Measurements from ENCODE around the gene OR51B4. TPM values are rescaled to one million over a fixed set of nuclear protein-coding genes. Genes with fewer than 3 reads are reported as not detected.

Gene OR51B4
- total and polyA plus RNA-seq, 9 of the 15 experiments (the other 6 are each of a cell fraction or from before 2014, with no cell fraction given): 17.1 to 64.6 (median 39.9) TPM

DNA sequence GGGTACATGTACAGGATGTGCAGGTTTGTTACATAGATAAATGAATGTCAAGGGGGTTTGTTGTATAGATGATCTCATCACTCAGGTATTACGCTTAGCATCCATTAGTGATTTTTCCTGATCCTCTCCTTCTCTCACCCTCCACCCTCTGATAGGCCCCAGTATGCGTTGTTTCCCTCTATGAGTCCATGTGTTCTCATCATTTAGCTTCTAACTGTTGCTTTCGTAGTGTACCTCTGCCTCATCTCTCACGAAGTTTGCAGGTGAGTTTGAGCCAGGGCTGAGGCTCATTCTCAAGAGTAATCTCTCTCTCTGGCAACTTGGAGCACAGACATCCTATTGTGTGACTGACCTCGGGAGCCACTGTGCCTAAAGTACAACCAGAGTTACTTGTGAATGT lies 27.4 kb downstream of the OR51B4 start (continued):
- TF ChIP-seq ATF7 (IDR thresholded peaks at IDR 0.05) (peak; percentile 44; the same call in 1 of the 2 replicates), NCOA2 (IDR thresholded peaks at IDR 0.05; ENCODE audit: partially characterized antibody in 2 of 2) (no peak), C11orf30 (IDR thresholded peaks at IDR 0.05; ENCODE audit: low read depth) (no peak), PHF21A (IDR thresholded peaks at IDR 0.05; ENCODE audit: borderline replicate concordance, low read depth) (no peak), SOX6 (IDR thresholded peaks at IDR 0.05) (no peak), CAMTA2 (CRISPR knock-in tag; conservative IDR thresholded peaks at IDR 0.05) (no peak), NR3C1 (CRISPR knock-in tag; IDR thresholded peaks at IDR 0.05) (no peak), TFAM (CRISPR knock-in tag; conservative IDR thresholded peaks at IDR 0.05) (no peak), ZNF134 (CRISPR knock-in tag; conservative IDR thresholded peaks at IDR 0.05) (no peak), PHF20 (IDR thresholded peaks at IDR 0.05; ENCODE audit: partially characterized antibody) (no peak), POLR2H (tag; IDR thresholded peaks at IDR 0.05; ENCODE audit: low read depth) (no peak)
- TF ChIP-seq, protein P1, sequence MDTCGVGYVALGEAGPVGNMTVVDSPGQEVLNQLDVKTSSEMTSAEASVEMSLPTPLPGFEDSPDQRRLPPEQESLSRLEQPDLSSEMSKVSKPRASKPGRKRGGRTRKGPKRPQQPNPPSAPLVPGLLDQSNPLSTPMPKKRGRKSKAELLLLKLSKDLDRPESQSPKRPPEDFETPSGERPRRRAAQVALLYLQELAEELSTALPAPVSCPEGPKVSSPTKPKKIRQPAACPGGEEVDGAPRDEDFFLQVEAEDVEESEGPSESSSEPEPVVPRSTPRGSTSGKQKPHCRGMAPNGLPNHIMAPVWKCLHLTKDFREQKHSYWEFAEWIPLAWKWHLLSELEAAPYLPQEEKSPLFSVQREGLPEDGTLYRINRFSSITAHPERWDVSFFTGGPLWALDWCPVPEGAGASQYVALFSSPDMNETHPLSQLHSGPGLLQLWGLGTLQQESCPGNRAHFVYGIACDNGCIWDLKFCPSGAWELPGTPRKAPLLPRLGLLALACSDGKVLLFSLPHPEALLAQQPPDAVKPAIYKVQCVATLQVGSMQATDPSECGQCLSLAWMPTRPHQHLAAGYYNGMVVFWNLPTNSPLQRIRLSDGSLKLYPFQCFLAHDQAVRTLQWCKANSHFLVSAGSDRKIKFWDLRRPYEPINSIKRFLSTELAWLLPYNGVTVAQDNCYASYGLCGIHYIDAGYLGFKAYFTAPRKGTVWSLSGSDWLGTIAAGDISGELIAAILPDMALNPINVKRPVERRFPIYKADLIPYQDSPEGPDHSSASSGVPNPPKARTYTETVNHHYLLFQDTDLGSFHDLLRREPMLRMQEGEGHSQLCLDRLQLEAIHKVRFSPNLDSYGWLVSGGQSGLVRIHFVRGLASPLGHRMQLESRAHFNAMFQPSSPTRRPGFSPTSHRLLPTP (IDR thresholded peaks at IDR 0.05; ENCODE audit: borderline replicate concordance, extremely low read depth, insufficient read length): no peak
- TF ChIP-seq, protein P2, sequence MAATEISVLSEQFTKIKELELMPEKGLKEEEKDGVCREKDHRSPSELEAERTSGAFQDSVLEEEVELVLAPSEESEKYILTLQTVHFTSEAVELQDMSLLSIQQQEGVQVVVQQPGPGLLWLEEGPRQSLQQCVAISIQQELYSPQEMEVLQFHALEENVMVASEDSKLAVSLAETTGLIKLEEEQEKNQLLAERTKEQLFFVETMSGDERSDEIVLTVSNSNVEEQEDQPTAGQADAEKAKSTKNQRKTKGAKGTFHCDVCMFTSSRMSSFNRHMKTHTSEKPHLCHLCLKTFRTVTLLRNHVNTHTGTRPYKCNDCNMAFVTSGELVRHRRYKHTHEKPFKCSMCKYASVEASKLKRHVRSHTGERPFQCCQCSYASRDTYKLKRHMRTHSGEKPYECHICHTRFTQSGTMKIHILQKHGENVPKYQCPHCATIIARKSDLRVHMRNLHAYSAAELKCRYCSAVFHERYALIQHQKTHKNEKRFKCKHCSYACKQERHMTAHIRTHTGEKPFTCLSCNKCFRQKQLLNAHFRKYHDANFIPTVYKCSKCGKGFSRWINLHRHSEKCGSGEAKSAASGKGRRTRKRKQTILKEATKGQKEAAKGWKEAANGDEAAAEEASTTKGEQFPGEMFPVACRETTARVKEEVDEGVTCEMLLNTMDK (IDR thresholded peaks at IDR 0.05; ENCODE audit: borderline replicate concordance, insufficient read depth, low read depth, low read length, poor library complexity, severe bottlenecking): no peak
- TF ChIP-seq, protein P3, sequence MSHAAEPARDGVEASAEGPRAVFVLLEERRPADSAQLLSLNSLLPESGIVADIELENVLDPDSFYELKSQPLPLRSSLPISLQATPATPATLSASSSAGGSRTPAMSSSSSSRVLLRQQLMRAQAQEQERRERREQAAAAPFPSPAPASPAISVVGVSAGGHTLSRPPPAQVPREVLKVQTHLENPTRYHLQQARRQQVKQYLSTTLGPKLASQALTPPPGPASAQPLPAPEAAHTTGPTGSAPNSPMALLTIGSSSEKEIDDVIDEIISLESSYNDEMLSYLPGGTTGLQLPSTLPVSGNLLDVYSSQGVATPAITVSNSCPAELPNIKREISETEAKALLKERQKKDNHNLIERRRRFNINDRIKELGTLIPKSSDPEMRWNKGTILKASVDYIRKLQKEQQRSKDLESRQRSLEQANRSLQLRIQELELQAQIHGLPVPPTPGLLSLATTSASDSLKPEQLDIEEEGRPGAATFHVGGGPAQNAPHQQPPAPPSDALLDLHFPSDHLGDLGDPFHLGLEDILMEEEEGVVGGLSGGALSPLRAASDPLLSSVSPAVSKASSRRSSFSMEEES (CRISPR knock-in tag; IDR thresholded peaks at IDR 0.05): no peak
- TF ChIP-seq, protein P4, sequence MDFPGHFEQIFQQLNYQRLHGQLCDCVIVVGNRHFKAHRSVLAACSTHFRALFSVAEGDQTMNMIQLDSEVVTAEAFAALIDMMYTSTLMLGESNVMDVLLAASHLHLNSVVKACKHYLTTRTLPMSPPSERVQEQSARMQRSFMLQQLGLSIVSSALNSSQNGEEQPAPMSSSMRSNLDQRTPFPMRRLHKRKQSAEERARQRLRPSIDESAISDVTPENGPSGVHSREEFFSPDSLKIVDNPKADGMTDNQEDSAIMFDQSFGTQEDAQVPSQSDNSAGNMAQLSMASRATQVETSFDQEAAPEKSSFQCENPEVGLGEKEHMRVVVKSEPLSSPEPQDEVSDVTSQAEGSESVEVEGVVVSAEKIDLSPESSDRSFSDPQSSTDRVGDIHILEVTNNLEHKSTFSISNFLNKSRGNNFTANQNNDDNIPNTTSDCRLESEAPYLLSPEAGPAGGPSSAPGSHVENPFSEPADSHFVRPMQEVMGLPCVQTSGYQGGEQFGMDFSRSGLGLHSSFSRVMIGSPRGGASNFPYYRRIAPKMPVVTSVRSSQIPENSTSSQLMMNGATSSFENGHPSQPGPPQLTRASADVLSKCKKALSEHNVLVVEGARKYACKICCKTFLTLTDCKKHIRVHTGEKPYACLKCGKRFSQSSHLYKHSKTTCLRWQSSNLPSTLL (IDR thresholded peaks at IDR 0.05): no peak
- TF ChIP-seq, protein P5, sequence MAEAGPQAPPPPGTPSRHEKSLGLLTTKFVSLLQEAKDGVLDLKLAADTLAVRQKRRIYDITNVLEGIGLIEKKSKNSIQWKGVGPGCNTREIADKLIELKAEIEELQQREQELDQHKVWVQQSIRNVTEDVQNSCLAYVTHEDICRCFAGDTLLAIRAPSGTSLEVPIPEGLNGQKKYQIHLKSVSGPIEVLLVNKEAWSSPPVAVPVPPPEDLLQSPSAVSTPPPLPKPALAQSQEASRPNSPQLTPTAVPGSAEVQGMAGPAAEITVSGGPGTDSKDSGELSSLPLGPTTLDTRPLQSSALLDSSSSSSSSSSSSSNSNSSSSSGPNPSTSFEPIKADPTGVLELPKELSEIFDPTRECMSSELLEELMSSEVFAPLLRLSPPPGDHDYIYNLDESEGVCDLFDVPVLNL (CRISPR knock-in tag; IDR thresholded peaks at IDR 0.05; ENCODE audit: low read depth): no peak
- TF ChIP-seq, protein P6, sequence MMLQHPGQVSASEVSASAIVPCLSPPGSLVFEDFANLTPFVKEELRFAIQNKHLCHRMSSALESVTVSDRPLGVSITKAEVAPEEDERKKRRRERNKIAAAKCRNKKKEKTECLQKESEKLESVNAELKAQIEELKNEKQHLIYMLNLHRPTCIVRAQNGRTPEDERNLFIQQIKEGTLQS (IDR thresholded peaks at IDR 0.05): peak; percentile 79
- TF ChIP-seq, protein P6 (CRISPR knock-in tag; conservative IDR thresholded peaks at IDR 0.05): no peak
